HG02678 (cell line): ENCODE data around the gene EEF1A2.

Experiments
- ATAC-seq: cut with Tn5 transposase; IDR thresholded peaks from one replicate; pipeline ENCODE4 v1.9.1; 2021; ENCODE audit warnings: mild to moderate bottlenecking, moderate library complexity; ENCODE audit not compliant: unreplicated experiment

EEF1A2 gene

DNA sequence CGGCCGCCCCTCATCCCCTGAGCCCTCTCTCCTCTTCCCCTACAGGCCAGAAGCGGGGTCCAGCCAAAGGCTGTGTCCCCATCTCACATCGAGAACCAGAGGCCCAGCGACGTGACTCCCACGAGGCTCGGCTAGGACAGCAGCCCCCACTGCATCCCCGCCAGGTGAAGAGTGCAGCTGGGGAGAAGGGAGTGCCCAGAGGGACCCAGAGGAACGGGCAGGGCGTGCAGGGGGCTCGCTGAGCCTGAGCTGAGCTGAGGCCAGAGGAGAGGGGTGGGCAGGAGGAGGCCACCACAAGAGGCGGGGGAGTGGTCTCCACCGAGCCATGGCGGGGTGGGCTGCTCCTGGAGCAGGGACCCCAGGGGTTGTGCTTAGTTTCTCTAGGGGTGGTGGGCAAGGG, 59.0 kb downstream of the EEF1A2 start:
- no peak for ATAC-seq

DNA sequence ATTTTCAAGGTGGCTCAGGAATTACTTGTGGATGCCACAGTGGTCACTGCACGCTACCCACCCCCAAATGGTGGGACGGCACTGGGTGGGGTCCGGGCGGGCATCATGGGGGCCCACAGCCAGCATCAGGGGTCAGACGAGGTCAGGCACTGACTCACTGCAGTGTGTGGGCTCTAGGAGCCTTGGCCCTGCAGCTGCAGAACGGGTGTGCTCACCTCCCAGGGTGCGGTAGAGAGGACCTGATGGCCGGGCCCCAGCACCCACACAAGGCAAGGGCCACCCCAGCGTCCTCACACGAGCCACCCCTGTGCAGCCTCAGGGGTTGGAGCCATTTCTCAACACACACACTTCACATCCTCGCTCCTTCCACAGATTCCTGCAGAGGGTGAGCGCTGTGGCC, 60.8 kb downstream of the EEF1A2 start:
- no peak for ATAC-seq
